Naive thymus-derived CD4-positive, alpha-beta T cell (primary cell): ENCODE results near the gene HMGB1. TPM values are rescaled to one million over a fixed set of nuclear protein-coding genes. Genes with fewer than 3 reads are reported as not detected.
A peak's percentile ranks its signal among the peaks of the same experiment; 100 is the strongest.

Experiments used
- ATAC-seq: fragments of 150-1000 bp; cut with Tn5 transposase; 2 replicates; pipeline ENCODE4 v1.10.0; 2021; ENCODE audit warnings: mild to moderate bottlenecking, moderate library complexity
- CTCF ChIA-PET: fragments of 350-600 bp; sonication (Branson Sonifier 250); formaldehyde crosslinking; loops from one replicate; lab custom pipeline; 2021; ENCODE audit warnings: antibody characterized with exemption; lab: Charles Lee
- POLR2A ChIA-PET: fragments of 350-600 bp; sonication (Branson Sonifier 250); formaldehyde crosslinking; loops from one replicate; lab custom pipeline; 2021; ENCODE audit warnings: antibody characterized with exemption, inconsistent platforms; lab: Charles Lee
- DNase-seq, 9 donors: peaks; one replicate each; pipeline versions ENCODE4 v3.0.0 to v3.0.0-alpha.2; 2020 to 2022; ENCODE audit warnings: mixed read lengths in 1 of 9
- H3K27ac ChIP-seq: one replicate; pipeline ENCODE4 v1.7.0; 2013; ENCODE audit warnings: mild to moderate bottlenecking, low read depth, low read length, moderate library complexity
- H3K27me3 ChIP-seq, 2 donors: one replicate each; pipeline ENCODE4 v1.7.0; 2013; ENCODE audit warnings: low read length in 2 of 2, mild to moderate bottlenecking in 2 of 2, moderate library complexity in 2 of 2; ENCODE audit not compliant: control insufficient read depth in 2 of 2, insufficient read depth in 2 of 2
- H3K36me3 ChIP-seq, 3 experiments: 1 replicate in 2 of 3; 2 replicates in 1 of 3; pipeline ENCODE4 v1.7.0; 2013; ENCODE audit warnings: low read length in 3 of 3, mild to moderate bottlenecking in 3 of 3, moderate library complexity in 1 of 3; ENCODE audit not compliant: insufficient read depth in 3 of 3, control insufficient read depth in 2 of 3
- H3K4me1 ChIP-seq, 2 donors: one replicate each; pipeline ENCODE4 v1.7.0; 2013; ENCODE audit warnings: low read length in 2 of 2, mild to moderate bottlenecking in 2 of 2, moderate library complexity in 1 of 2; ENCODE audit not compliant: control insufficient read depth in 2 of 2, insufficient read depth in 2 of 2
- H3K4me3 ChIP-seq: 2 replicates; pipeline ENCODE4 v1.7.0; 2013; ENCODE audit warnings: mild to moderate bottlenecking, low read length
- H3K9me3 ChIP-seq, 3 experiments: 1 replicate in 2 of 3; 2 replicates in 1 of 3; pipeline ENCODE4 v1.7.0; 2013; ENCODE audit warnings: low read length in 3 of 3; ENCODE audit not compliant: control insufficient read depth in 2 of 3
- H3K27ac Mint-ChIP-seq, 9 donors: one replicate each; pipeline ENCODE4 v1.8.0; 2020 to 2022; ENCODE audit warnings: mixed read lengths in 9 of 9, mild to moderate bottlenecking in 8 of 9, moderate library complexity in 5 of 9, inconsistent platforms in 2 of 9
- H3K27me3 Mint-ChIP-seq, 5 donors: one replicate each; pipeline ENCODE4 v1.8.0; 2021 to 2022; ENCODE audit warnings: mixed read lengths in 5 of 5, mild to moderate bottlenecking in 1 of 5
- H3K36me3 Mint-ChIP-seq, 5 donors: one replicate each; pipeline ENCODE4 v1.8.0; 2020 to 2022; ENCODE audit warnings: mixed read lengths in 5 of 5, mild to moderate bottlenecking in 3 of 5, inconsistent platforms in 1 of 5
- H3K4me1 Mint-ChIP-seq, 7 donors: one replicate each; pipeline ENCODE4 v1.8.0; 2020 to 2022; ENCODE audit warnings: mixed read lengths in 7 of 7, mild to moderate bottlenecking in 3 of 7, inconsistent platforms in 1 of 7
- H3K4me3 Mint-ChIP-seq, 10 donors: one replicate each; pipeline ENCODE4 v1.8.0; 2020 to 2022; ENCODE audit warnings: mild to moderate bottlenecking in 10 of 10, mixed read lengths in 10 of 10, moderate library complexity in 6 of 10, inconsistent platforms in 2 of 10
- H3K9me3 Mint-ChIP-seq, 11 donors: one replicate each; pipeline ENCODE4 v1.8.0; 2020 to 2022; ENCODE audit warnings: mixed read lengths in 11 of 11, mild to moderate bottlenecking in 4 of 11, inconsistent platforms in 1 of 11, moderate library complexity in 1 of 11
- intact Hi-C, 2 donors: fragments of 100-400 bp; cut with micrococcal nuclease; formaldehyde crosslinking; loops; one replicate each; pipeline ENCODE4 v1.15.1; 2023
- polyA plus RNA-seq, 2 donors: library from polyadenylated mRNA; unstranded; fragments of 300-500 nt; fragmentation: Illumina TruSeq; gene quantifications; one replicate each; pipeline ENCODE4 v1.2.3, GENCODE V29; 2021
- total RNA-seq, 6 experiments: library from RNA in 5 of 6; stranded (reverse) in 5 of 6; gene quantifications; 1 replicate in 5 of 6; 2 replicates in 1 of 6; pipeline ENCODE4 v1.2.3 and lab custom pipeline; 2021 to 2026

The HMGB1 gene
- total and polyA plus RNA-seq, 7 experiments from 2014 or later, result 294 to 577 (median 331) TPM

DNA sequence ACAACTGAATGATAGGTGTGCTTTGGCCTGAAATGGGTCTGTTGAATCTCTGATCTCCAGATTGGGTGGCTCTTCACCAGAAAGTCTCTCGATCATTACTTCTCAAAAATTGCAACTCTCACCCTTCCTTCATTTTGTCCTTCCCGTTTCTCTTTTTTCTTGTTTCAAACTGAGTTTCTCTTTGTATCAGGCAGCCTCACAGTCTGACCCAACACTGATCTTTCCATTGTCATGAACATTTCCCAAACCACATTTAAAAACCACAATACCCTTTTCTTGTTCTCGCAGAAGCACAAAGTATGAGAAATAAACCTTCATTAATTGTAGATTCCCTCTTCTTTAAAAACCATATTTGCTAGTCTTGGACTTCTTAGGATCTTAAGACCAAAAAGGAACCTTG lies 33.6 kb upstream of the HMGB1 start:
- no peaks in the 10 kb centered on the region for H3K36me3 ChIP-seq
- no peak overlapping the region for H3K4me3 ChIP-seq
- H3K9me3 ChIP-seq, result no peaks in the 10 kb centered on the region
- CTCF ChIA-PET, result no interaction called here
- Mint-ChIP-seq H3K9me3 (no peaks in the 10 kb centered on the region), H3K36me3 (peaks cover 0 to 2% (median 0%) of the 10 kb centered on the region in 5 donors), H3K4me1 (peaks cover 0 to 10% (median 0%) of the 10 kb centered on the region in 7 donors), H3K27ac (peak overlapping the region in 1 of 9 donors; percentile 18), H3K4me3 (no peak overlapping the region), H3K27me3 (peaks cover 0 to 2% (median 0%) of the 10 kb centered on the region in 5 donors)
- no peaks in the 10 kb centered on the region for H3K27me3 ChIP-seq
- H3K4me1 ChIP-seq, result no peaks in the 10 kb centered on the region
- H3K27ac ChIP-seq, result no peak overlapping the region
- POLR2A ChIA-PET, result no interaction called here
- intact Hi-C loops, result no loop called here
- no peak for DNase-seq
- ATAC-seq, result no peak

DNA sequence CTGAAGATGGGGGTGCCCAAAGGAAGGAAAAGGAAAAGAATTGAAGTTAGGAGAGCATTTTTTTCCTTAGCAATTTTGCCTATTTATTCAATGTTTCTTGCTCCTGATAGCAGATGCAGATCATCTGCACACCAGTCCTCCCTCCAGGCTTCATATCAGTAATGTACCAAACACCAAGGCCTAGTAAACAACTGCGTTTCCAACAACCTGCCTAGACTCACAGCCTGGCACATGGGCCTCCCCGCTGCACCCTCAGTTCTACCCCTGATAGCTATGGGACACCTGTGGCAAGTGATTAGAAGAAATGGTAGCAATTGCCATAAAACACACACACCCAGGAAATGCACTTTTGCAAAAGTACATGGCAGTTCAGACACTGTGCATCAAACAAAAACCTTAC lies 30.4 kb upstream of the HMGB1 start:
- peaks cover 0 to 2% (median 0%) of the 10 kb centered on the region in 5 donors for H3K36me3 Mint-ChIP-seq
- CTCF ChIA-PET, result no interaction called here
- Histone ChIP-seq H3K27me3 (no peaks in the 10 kb centered on the region), H3K36me3 (no peaks in the 10 kb centered on the region), H3K4me3 (no peak overlapping the region), H3K9me3 (no peaks in the 10 kb centered on the region), H3K27ac (no peak overlapping the region), H3K4me1 (no peaks in the 10 kb centered on the region)
- peaks cover 0 to 2% (median 0%) of the 10 kb centered on the region in 5 donors for H3K27me3 Mint-ChIP-seq
- H3K4me1 Mint-ChIP-seq, result peaks cover 0 to 6% (median 0%) of the 10 kb centered on the region in 7 donors
- DNase-seq, result no peak
- no peaks in the 10 kb centered on the region for H3K9me3 Mint-ChIP-seq
- no peak overlapping the region for H3K27ac Mint-ChIP-seq
- POLR2A ChIA-PET, result interaction anchor here (1.1 kb wide), 1 partner anchor 34 kb away, joined by 4 read pairs; no protein-coding TSS in a partner anchor
- intact Hi-C loops, result no loop called here
- no peak for ATAC-seq
- no peak overlapping the region for H3K4me3 Mint-ChIP-seq

DNA sequence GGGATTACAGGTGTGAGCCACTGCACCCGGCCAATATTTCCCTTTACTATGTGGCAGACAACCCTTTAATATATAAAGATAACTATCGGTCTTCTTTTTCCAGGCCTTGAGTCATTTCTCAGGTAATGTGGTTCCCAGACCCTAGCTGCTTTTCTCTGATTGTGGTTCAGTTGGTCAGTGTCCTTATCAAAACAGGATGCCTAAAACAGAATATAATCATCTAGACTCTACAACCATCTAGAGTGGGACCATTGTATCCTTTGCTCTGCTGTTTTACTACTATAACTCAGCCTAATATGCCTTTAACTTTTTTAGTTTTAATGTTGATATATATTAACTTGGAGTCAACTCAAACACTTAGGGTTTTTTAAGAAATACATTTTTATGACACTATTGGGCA lies 30.0 kb upstream of the HMGB1 start:
- Histone ChIP-seq H3K36me3 (no peaks in the 10 kb centered on the region), H3K9me3 (no peaks in the 10 kb centered on the region), H3K4me1 (no peaks in the 10 kb centered on the region), H3K4me3 (no peak overlapping the region), H3K27me3 (no peaks in the 10 kb centered on the region), H3K27ac (no peak overlapping the region)
- no peaks in the 10 kb centered on the region for H3K9me3 Mint-ChIP-seq
- ATAC-seq (no peak), DNase-seq (no peak)
- peaks cover 0 to 2% (median 0%) of the 10 kb centered on the region in 5 donors for H3K36me3 Mint-ChIP-seq
- H3K27me3 Mint-ChIP-seq, result peaks cover 0 to 2% (median 0%) of the 10 kb centered on the region in 5 donors
- H3K27ac Mint-ChIP-seq, result no peak overlapping the region
- intact Hi-C loops, result no loop called here
- no peak overlapping the region for H3K4me3 Mint-ChIP-seq
- ChIA-PET CTCF (no interaction called here), POLR2A (interaction anchor here (1.1 to 1.2 kb wide), 2 partner anchors 30 to 33 kb away, joined by 3 to 4 read pairs; partner anchors contain the start of gene HMGB1)
- peaks cover 0 to 6% (median 0%) of the 10 kb centered on the region in 7 donors for H3K4me1 Mint-ChIP-seq

DNA sequence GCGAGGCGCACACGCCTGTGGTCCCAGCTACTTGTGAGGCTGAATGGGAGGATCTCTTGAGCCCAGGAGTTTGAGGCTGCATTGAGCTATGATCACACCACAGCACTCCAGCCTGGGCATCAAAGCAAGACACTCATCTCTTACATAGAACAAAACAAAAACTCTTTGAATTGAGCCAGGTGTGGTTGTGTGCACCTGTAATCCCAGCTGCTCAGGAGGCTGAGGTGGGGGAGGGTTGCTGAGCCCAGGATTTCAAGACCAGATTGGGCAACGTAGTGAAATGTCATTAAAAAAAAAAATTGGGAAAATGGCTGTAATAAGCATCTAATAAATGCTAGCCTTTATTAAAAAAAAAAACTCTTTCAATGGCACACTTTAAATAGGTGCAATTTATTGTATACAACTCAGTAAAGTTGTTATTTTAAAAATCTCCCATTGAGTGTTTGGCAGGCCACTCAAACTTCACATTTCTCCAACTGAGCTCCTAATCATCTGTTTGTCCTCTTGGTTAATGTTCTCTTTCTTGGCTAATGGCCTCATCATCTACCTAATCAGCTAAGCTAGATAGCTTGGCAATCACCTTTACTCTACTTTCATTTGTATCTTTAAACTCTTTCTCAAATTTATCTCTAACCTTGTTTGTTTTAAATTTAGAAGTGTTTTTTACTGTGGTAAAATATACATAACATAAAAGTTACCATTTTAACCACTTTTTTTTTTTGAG lies 28.1 kb upstream of the HMGB1 start:
- Mint-ChIP-seq H3K4me1 (no peaks in the 10 kb centered on the region), H3K36me3 (no peaks in the 10 kb centered on the region), H3K27me3 (no peaks in the 10 kb centered on the region), H3K9me3 (no peaks in the 10 kb centered on the region), H3K27ac (peak overlapping the region in 1 of 9 donors; percentile 54), H3K4me3 (no peak overlapping the region)
- intact Hi-C loops, result no loop called here
- H3K9me3 ChIP-seq, result no peaks in the 10 kb centered on the region
- H3K4me3 ChIP-seq, result no peak overlapping the region
- no peaks in the 10 kb centered on the region for H3K4me1 ChIP-seq
- H3K36me3 ChIP-seq, result no peaks in the 10 kb centered on the region
- DNase-seq (no peak), ATAC-seq (no peak)
- POLR2A ChIA-PET, result no interaction called here
- no peaks in the 10 kb centered on the region for H3K27me3 ChIP-seq
- CTCF ChIA-PET, result no interaction called here
- no peak overlapping the region for H3K27ac ChIP-seq

DNA sequence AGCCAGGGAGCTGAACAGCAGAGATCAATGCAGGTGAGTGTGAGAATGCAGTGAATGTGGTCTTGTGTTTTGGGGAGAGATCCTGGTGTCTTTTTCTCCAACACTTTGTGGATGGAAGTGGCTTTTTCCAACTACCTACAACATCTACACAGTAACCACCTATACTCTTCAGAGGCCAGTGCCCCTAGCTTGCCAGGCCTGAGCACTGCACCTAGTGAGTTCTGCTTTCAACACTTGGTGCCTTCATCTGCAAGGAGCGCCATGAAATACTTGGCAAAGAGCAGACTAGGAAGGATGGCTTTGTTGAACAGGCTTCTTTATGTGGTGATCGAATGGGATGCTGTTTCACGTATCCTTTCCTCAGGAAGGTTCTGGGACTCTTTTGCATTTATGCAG lies 21.3 kb upstream of the HMGB1 start:
- no peaks in the 10 kb centered on the region for H3K36me3 ChIP-seq
- Mint-ChIP-seq H3K27ac (no peak overlapping the region), H3K36me3 (peaks cover 0 to 4% (median 0%) of the 10 kb centered on the region in 5 donors), H3K4me1 (no peaks in the 10 kb centered on the region), H3K27me3 (peaks cover 0 to 30% (median 5%) of the 10 kb centered on the region in 5 donors), H3K4me3 (no peak overlapping the region), H3K9me3 (peaks cover 0 to 3% (median 0%) of the 10 kb centered on the region in 11 donors)
- CTCF ChIA-PET, result interaction anchor here (0.6 kb wide), 1 partner anchor 33 kb away, joined by 3 read pairs; no protein-coding TSS in a partner anchor
- H3K27me3 ChIP-seq, result no peaks in the 10 kb centered on the region
- no peak for ATAC-seq
- no peak overlapping the region for H3K27ac ChIP-seq
- no peaks in the 10 kb centered on the region for H3K4me1 ChIP-seq
- intact Hi-C loops, result no loop called here
- DNase-seq, result no peak
- POLR2A ChIA-PET, result interaction anchor here (0.5 kb wide), 1 partner anchor 104 kb away, joined by 4 read pairs; no protein-coding TSS in a partner anchor
- H3K9me3 ChIP-seq, result no peaks in the 10 kb centered on the region
- H3K4me3 ChIP-seq, result no peak overlapping the region

DNA sequence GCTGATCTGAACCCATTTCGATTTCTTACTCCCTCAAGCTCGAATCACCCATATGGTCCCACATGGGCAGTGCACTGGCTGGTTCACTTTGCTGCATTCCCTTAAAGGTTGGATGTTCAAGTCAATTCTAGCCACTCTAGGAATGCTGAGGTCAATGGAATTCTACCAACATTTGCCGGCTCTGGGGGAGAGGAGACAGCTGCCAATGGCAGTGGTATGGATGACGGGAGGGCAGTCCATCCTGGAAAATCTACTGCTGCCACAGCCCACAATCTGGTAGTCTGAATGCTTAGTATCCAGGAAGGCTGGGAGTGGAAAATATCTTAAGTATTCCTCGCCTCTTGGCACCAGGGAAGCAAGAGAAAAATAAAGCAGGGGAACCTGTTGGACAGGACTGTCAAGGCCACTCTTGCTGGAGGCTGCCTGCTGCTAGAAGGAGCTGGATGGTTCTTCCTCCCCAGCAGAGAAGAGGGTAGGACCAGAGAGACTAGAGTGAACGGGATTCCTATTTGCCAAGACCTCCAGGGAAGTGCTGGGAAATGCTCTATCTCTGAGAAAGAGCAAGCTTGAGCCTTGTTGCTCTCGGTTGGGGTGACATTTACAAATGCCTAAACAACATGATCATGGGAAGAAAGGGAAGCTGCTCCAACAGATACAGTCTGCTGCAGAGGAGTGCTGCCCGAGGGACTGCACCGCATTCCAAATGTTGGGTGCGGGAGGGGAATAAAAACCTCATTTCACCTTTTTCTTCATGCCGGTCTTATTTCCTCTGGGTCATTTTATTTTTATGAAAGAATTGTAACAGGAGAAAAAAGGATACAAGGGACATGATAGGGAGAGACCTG lies 20.7 kb upstream of the HMGB1 start:
- no peak overlapping the region for H3K4me3 Mint-ChIP-seq
- no peak overlapping the region for H3K27ac Mint-ChIP-seq
- intact Hi-C loops, result no loop called here
- H3K27me3 Mint-ChIP-seq, result peaks cover 0 to 31% (median 5%) of the 10 kb centered on the region in 5 donors
- POLR2A ChIA-PET, result no interaction called here
- Histone ChIP-seq H3K36me3 (no peaks in the 10 kb centered on the region), H3K9me3 (no peaks in the 10 kb centered on the region), H3K27me3 (no peaks in the 10 kb centered on the region), H3K4me1 (no peaks in the 10 kb centered on the region), H3K27ac (no peak overlapping the region), H3K4me3 (no peak overlapping the region)
- no peak for ATAC-seq
- no peak for DNase-seq
- CTCF ChIA-PET, result no interaction called here
- no peaks in the 10 kb centered on the region for H3K4me1 Mint-ChIP-seq
- peaks cover 0 to 3% (median 0%) of the 10 kb centered on the region in 11 donors for H3K9me3 Mint-ChIP-seq
- H3K36me3 Mint-ChIP-seq, result peaks cover 0 to 4% (median 0%) of the 10 kb centered on the region in 5 donors
